SKM-1 treated with dmso at 0.1 percent for 144 hours (cell line): ENCODE measurements around the gene OR5F1.

ENCODE experiments used
- DNase-seq: peaks from one replicate; lab custom pipeline; 2025; ENCODE audit not compliant: unreplicated experiment; lab: John Stamatoyannopoulos, UW

The OR5F1 gene

DNA sequence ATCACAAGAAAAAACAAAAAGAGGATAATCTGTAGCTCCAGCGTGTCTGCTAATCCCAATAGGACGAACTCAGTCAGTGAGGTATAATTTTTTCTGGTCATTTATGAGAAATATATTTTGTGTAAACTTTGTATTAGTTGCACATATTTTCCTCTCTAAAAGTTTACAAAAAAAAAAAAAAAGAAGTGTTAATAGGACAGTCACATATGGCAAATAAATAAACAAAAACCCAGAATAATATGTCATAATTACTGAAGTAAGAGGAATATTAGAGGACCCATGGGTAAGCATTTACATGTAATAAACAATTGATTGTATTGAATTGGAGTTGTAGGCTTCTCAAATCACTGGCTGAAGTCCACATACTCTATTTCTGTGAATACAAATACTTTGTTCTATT, at the start of gene OR5F1:
OR5F1 (minus strand) TSS at position 101 of the 400 bp plus-strand sequence; CDS start at position 101, 0 bp downstream.
- DNase-seq = no peak

- no peak for DNase-seq
Measured at GRCh38 chr11:56027354-56027753, 32.9 kb upstream of the OR5F1 start, which contains the start of gene OR5AS1. Gene OR5AS1, plus strand, starts transcription at chr11:56027654. Its CDS starts 2,765 bp downstream, at chr11:56030419.

DNA sequence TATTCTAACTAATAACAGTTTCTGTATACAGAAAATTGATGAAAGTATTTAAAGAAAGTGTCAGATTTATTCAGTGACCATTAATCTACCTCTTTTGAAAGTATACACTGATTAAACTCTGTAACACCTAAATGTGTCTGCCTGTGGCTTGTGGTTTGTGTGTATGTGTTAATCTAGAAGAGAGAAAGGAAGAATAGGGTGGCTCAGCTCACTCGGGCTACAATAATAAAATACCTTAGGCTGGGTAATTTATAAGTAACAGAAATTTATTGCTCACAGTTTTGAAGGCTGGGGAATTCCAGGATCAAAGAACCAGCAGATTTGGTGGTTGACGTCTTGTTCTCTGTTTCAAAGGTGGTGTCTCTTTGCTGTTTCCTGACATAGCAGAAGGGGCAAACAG, 19.4 kb upstream of the OR5F1 start:
- no peak for DNase-seq

DNA sequence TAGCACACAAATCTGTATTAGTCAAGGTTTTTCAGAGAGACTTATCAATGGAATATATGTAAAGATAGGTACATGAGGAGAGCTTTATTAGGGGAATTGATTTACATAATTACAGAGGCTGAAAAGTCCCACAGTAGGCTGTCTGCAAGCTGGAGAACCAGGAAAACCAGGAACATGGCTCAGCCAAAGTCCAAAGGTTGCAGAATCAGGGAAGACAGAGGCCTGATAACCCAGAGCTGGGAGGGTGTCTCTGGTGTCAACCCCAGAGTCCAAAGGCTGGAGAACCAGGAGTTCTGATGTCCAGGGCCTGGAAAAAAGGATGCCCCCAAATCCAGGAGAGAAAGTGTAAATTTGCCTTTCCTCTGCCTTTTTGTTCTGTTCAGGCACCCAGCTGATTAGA, 16.3 kb upstream of the OR5F1 start:
- DNase-seq = no peak

DNA sequence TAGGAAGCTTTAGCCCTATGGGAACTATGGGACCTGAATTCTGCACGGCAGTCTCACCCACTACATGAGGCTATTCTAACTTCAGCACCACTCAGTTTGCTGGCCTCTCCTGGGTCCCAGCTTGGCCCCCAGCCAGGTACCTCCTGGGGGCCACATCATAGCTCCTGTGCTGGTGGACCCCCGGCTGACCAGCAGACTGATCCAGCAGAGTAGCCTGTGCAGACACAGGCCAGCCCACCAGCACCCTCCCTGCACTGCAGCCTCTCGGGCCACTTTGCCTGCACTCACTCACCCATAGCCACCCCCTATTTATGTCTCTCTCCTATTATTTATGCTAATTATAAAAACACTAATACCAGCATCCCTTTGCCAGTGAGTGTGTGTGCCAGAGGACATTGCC, 23.5 kb downstream of the OR5F1 start:
- DNase-seq = no peak

DNA sequence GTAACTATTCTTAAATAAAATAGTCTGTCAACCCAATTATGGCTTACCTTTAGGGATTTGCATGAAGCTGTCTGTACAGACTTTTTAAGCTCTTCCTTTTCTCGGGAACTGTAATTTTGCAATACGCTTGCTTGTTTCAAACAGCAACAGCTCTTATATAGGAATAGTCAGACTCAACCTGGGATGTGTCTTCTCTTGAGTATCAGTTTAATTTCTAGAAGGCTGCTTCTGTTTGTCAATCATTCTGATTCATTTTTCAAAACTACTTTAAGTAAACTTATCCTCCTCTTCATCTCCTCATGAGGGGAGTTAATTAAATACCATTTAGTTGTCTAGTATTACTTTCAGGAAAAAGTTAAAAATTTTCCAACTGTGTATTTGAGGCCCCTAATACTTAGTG, 24.6 kb downstream of the OR5F1 start, which contains the start of gene OR10AG1:
OR10AG1 (minus strand) TSS at position 101 of the 400 bp plus-strand sequence; CDS start at position 63, 38 bp downstream.
- no peak for DNase-seq

DNA sequence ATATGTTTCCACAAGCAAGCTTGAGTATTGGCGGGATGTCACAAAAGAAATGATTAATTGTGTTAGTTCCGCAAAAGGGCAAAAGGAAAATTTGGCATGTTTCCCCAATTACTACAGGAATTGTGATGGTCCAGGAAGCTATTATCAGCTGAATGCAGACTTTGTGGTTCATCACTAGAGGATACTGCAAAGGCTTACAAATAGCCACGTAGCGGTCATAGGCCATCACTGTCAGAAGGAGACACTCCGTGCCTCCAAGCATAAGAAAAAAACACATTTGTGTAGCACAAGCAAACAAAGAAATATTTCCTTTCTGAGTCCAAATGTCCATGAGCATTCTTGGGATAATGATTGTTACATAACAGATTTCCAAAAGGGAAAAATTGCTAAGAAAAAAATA, 26.5 kb downstream of the OR5F1 start:
- no peak for DNase-seq

DNA sequence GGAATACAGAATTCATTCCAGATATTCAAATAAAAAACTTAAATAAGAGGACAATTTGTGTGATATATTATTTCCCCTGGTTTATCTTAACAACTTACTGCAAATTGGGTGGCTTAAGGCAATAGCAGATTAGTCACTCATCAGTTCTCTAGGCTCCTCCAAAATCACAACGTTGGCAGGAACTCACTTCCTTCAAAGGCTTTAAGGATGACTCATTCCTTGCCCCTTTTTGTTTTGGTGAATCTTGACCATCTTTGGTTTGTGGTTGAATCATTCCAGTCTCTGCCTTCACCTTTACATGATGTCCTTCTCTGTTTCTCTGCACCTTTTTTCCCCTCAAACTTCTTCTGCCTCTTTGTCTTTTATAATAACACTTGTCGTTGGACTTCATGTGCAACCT, 28.0 kb downstream of the OR5F1 start:
- no peak for DNase-seq

- no peak for DNase-seq
Measured at GRCh38 chr11:55956521-55956920, 37.9 kb downstream of the OR5F1 start.

DNA sequence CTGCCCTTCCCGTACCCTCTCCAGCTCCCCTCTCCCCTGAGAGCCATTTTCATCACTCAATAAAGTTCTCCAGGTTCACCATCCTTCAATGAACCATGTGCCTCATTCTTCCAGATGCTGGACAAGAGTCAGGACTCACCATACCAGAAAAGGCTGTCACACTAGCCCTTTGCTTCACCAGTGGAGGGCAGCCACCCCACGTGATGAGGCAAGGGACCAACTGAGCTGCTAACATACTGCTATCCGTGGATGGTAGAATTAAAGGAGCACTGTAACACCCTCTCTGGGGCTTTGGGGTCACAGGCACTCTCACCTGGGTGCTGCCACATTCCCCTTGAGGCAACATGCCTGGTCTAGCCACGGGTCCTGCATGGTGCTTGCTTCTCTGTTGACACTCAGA, 45.1 kb downstream of the OR5F1 start:
- no peak for DNase-seq
